GM12878 (cell line): ENCODE data around the gene DCDC2C. TPM values are rescaled to one million over a fixed set of nuclear protein-coding genes. Genes with fewer than 3 reads are reported as not detected.

ENCODE experiments used
- CREM ChIP-seq: IDR thresholded peaks from 2 replicates; pipeline ENCODE4 v1.6.1; 2014; ENCODE audit warnings: antibody characterized with exemption, low read depth
- IRF3 ChIP-seq: fragments of 450-650 bp; IDR thresholded peaks from 2 replicates; pipeline ENCODE4 v1.6.1; 2014; ENCODE audit warnings: mild to moderate bottlenecking
- RCOR1 ChIP-seq: conservative IDR thresholded peaks from 2 replicates; pipeline ENCODE4 v1.6.1; 2012; ENCODE audit warnings: low read depth, low read length, improper control_type of control experiment
- SIN3A ChIP-seq: IDR thresholded peaks from 2 replicates; pipeline ENCODE4 v1.6.1; 2012; ENCODE audit warnings: low read depth, low read length, improper control_type of control experiment
- SKIL ChIP-seq: fragments of 450-650 bp; IDR thresholded peaks from 2 replicates; pipeline ENCODE4 v1.6.1; 2017; ENCODE audit warnings: mild to moderate bottlenecking, low read depth, inconsistent platforms; ENCODE audit not compliant: poor library complexity, severe bottlenecking
- polyA plus RNA-seq, 11 experiments: library from polyadenylated mRNA; depleted of rRNA in 4 of 11; unstranded in 6 of 11; stranded (reverse) in 5 of 11; fragments of >200 nt; fragmentation: Nextera tagmentation in 4 of 11; fragmentation: Illumina TruSeq in 1 of 11; extraction: Ambion mirVana in 4 of 11; extraction: Trizol in 1 of 11; gene quantifications; 1 replicate in 1 of 11; 2 replicates in 10 of 11; pipeline versions ENCODE4 v1.2.1 to v1.2.3, GENCODE V29; 2011 to 2016; ENCODE audit warnings: inconsistent platforms in 2 of 11, missing spikeins in 2 of 11, low read depth in 1 of 11
- total RNA-seq, 4 experiments: library from RNA; depleted of rRNA in 3 of 4; stranded (reverse); fragments of >200 nt in 3 of 4; fragmentation: Illumina TruSeq in 1 of 4; extraction: Trizol in 1 of 4; gene quantifications; 2 replicates each; pipeline versions ENCODE4 v1.2.1 to v1.2.3, GENCODE V29; 2013 to 2021
- TF ChIP-seq, protein P1 (sequence below): fragments of 150-350 bp; IDR thresholded peaks from 2 replicates; pipeline ENCODE4 v1.6.1; 2016; ENCODE audit warnings: low read depth, low read length

Gene DCDC2C
- total and polyA plus RNA-seq, 10 of the 15 experiments (the other 5 are each of a cell fraction or from before 2014, with no cell fraction given): not detected

GRCh38 chr2:3840611-3841155, 137.3 kb downstream of the DCDC2C start (continued):
- no peak for TF ChIP-seq SKIL
- no peak for TF ChIP-seq SIN3A
- no peak for TF ChIP-seq IRF3
- TF ChIP-seq, protein P1, sequence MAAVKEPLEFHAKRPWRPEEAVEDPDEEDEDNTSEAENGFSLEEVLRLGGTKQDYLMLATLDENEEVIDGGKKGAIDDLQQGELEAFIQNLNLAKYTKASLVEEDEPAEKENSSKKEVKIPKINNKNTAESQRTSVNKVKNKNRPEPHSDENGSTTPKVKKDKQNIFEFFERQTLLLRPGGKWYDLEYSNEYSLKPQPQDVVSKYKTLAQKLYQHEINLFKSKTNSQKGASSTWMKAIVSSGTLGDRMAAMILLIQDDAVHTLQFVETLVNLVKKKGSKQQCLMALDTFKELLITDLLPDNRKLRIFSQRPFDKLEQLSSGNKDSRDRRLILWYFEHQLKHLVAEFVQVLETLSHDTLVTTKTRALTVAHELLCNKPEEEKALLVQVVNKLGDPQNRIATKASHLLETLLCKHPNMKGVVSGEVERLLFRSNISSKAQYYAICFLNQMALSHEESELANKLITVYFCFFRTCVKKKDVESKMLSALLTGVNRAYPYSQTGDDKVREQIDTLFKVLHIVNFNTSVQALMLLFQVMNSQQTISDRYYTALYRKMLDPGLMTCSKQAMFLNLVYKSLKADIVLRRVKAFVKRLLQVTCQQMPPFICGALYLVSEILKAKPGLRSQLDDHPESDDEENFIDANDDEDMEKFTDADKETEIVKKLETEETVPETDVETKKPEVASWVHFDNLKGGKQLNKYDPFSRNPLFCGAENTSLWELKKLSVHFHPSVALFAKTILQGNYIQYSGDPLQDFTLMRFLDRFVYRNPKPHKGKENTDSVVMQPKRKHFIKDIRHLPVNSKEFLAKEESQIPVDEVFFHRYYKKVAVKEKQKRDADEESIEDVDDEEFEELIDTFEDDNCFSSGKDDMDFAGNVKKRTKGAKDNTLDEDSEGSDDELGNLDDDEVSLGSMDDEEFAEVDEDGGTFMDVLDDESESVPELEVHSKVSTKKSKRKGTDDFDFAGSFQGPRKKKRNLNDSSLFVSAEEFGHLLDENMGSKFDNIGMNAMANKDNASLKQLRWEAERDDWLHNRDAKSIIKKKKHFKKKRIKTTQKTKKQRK: no peak
- no peak for TF ChIP-seq CREM
- TF ChIP-seq RCOR1: no peak
